ENCODE data around the gene STUB1. TPM values are rescaled to one million over a fixed set of nuclear protein-coding genes. Genes with fewer than 3 reads are reported as not detected.

STUB1 gene
- total RNA-seq, 2 donors from 2014 or later, result 95.0 to 172 TPM

- Mint-ChIP-seq H3K27me3 (peaks cover 0 to 2% of the 10 kb centered on the region in 2 donors), H3K9me3 (no peaks in the 10 kb centered on the region), H3K4me1 (ENCODE audit: low read depth in 2 of 2) (peaks cover 0 to 16% of the 10 kb centered on the region in 2 donors), H3K27ac (no peak overlapping the region), H3K36me3 (no peaks in the 10 kb centered on the region), H3K4me3 (no peak overlapping the region)
- DNase-seq (ENCODE audit: low spot score) (no peak), ATAC-seq (no peak)
Measured at GRCh38 chr16:717450-718245, 37.4 kb downstream of the STUB1 start.

- Mint-ChIP-seq H3K4me1 (ENCODE audit: low read depth in 2 of 2) (peaks cover 0 to 15% of the 10 kb centered on the region in 2 donors), H3K27me3 (no peaks in the 10 kb centered on the region), H3K4me3 (no peak overlapping the region), H3K27ac (no peak overlapping the region), H3K9me3 (no peaks in the 10 kb centered on the region), H3K36me3 (no peaks in the 10 kb centered on the region)
- ATAC-seq (no peak), DNase-seq (ENCODE audit: low spot score) (no peak)
Measured at GRCh38 chr16:718389-718788, 38.2 kb downstream of the STUB1 start.

- Mint-ChIP-seq H3K27ac (no peak overlapping the region), H3K9me3 (no peaks in the 10 kb centered on the region), H3K36me3 (no peaks in the 10 kb centered on the region), H3K4me3 (peak overlapping the region; percentile 79), H3K27me3 (no peaks in the 10 kb centered on the region), H3K4me1 (ENCODE audit: low read depth in 2 of 2) (peaks cover 0 to 15% of the 10 kb centered on the region in 2 donors)
- DNase-seq (ENCODE audit: low spot score) (no peak), ATAC-seq (no peak)
Measured at GRCh38 chr16:718922-719321, 38.7 kb downstream of the STUB1 start.

- Mint-ChIP-seq H3K9me3 (no peaks in the 10 kb centered on the region), H3K27ac (peak overlapping the region; percentile 41 to 57), H3K4me1 (ENCODE audit: low read depth in 2 of 2) (peaks cover 0 to 15% of the 10 kb centered on the region in 2 donors), H3K4me3 (peak overlapping the region; percentile 79), H3K36me3 (no peaks in the 10 kb centered on the region), H3K27me3 (no peaks in the 10 kb centered on the region)
- DNase-seq (ENCODE audit: low spot score), result no peak
- ATAC-seq, result no peak
Measured at GRCh38 chr16:719815-720446, 39.7 kb downstream of the STUB1 start.

- Mint-ChIP-seq H3K27ac (peak overlapping the region; percentile 41 to 57), H3K4me1 (ENCODE audit: low read depth in 2 of 2) (peaks cover 0 to 15% of the 10 kb centered on the region in 2 donors), H3K4me3 (peak overlapping the region; percentile 79), H3K9me3 (no peaks in the 10 kb centered on the region), H3K27me3 (no peaks in the 10 kb centered on the region), H3K36me3 (no peaks in the 10 kb centered on the region)
- DNase-seq (ENCODE audit: low spot score) (no peak), ATAC-seq (peak; percentile 29 to 37)
Measured at GRCh38 chr16:720447-720989, 40.3 kb downstream of the STUB1 start.

GRCh38 chr16:720990-721764, 41.0 kb downstream of the STUB1 start, which contains the start of gene ANTKMT:
ANTKMT (plus strand) TSS chr16:721146; CDS start chr16:721275, 129 bp downstream.
- H3K27ac Mint-ChIP-seq, result peak within 1 kb of the TSS; percentile 41 to 57
- no peaks in the 10 kb centered on the region for H3K27me3 Mint-ChIP-seq
- H3K9me3 Mint-ChIP-seq, result no peaks in the 10 kb centered on the region
- H3K36me3 Mint-ChIP-seq, result no peaks in the 10 kb centered on the region
- peaks cover 0 to 15% of the 10 kb centered on the region in 2 donors for H3K4me1 Mint-ChIP-seq (ENCODE audit: low read depth in 2 of 2)
- ATAC-seq (peak; percentile 83 to 90), DNase-seq (ENCODE audit: low spot score) (peak; percentile 88)
- peak within 1 kb of the TSS; percentile 79 for H3K4me3 Mint-ChIP-seq

GRCh38 chr16:721765-722540, 41.7 kb downstream of the STUB1 start:
- Mint-ChIP-seq H3K36me3 (no peaks in the 10 kb centered on the region), H3K4me3 (peak overlapping the region; percentile 49), H3K4me1 (ENCODE audit: low read depth in 2 of 2) (peaks cover 0 to 15% of the 10 kb centered on the region in 2 donors), H3K9me3 (no peaks in the 10 kb centered on the region), H3K27me3 (no peaks in the 10 kb centered on the region), H3K27ac (no peak overlapping the region)
- ATAC-seq (no peak), DNase-seq (ENCODE audit: low spot score) (no peak)

GRCh38 chr16:722835-723633, 42.8 kb downstream of the STUB1 start:
- ATAC-seq (no peak), DNase-seq (ENCODE audit: low spot score) (no peak)
- peaks cover 0 to 15% of the 10 kb centered on the region in 2 donors for H3K4me1 Mint-ChIP-seq (ENCODE audit: low read depth in 2 of 2)
- no peak overlapping the region for H3K27ac Mint-ChIP-seq
- H3K4me3 Mint-ChIP-seq, result peak overlapping the region; percentile 34
- H3K36me3 Mint-ChIP-seq, result no peaks in the 10 kb centered on the region
- no peaks in the 10 kb centered on the region for H3K27me3 Mint-ChIP-seq
- H3K9me3 Mint-ChIP-seq, result no peaks in the 10 kb centered on the region

GRCh38 chr16:723695-724094, 43.5 kb downstream of the STUB1 start:
- H3K4me3 Mint-ChIP-seq, result no peak overlapping the region
- no peak overlapping the region for H3K27ac Mint-ChIP-seq
- DNase-seq (ENCODE audit: low spot score) (no peak), ATAC-seq (no peak)
- H3K9me3 Mint-ChIP-seq, result no peaks in the 10 kb centered on the region
- no peaks in the 10 kb centered on the region for H3K36me3 Mint-ChIP-seq
- H3K27me3 Mint-ChIP-seq, result no peaks in the 10 kb centered on the region
- H3K4me1 Mint-ChIP-seq (ENCODE audit: low read depth in 2 of 2), result peaks cover 0 to 15% of the 10 kb centered on the region in 2 donors

- DNase-seq (ENCODE audit: low spot score) (no peak), ATAC-seq (no peak)
- Mint-ChIP-seq H3K9me3 (no peaks in the 10 kb centered on the region), H3K27ac (no peak overlapping the region), H3K4me1 (ENCODE audit: low read depth in 2 of 2) (peaks cover 0 to 9% of the 10 kb centered on the region in 2 donors), H3K4me3 (no peak overlapping the region), H3K27me3 (no peaks in the 10 kb centered on the region), H3K36me3 (no peaks in the 10 kb centered on the region)
Measured at GRCh38 chr16:724188-725040, 44.2 kb downstream of the STUB1 start.

GRCh38 chr16:725041-725376, 44.8 kb downstream of the STUB1 start:
- DNase-seq (ENCODE audit: low spot score) (no peak), ATAC-seq (no peak)
- no peak overlapping the region for H3K27ac Mint-ChIP-seq
- no peaks in the 10 kb centered on the region for H3K36me3 Mint-ChIP-seq
- peaks cover 0 to 8% of the 10 kb centered on the region in 2 donors for H3K4me1 Mint-ChIP-seq (ENCODE audit: low read depth in 2 of 2)
- H3K4me3 Mint-ChIP-seq, result no peak overlapping the region
- no peaks in the 10 kb centered on the region for H3K9me3 Mint-ChIP-seq
- no peaks in the 10 kb centered on the region for H3K27me3 Mint-ChIP-seq

All from natural killer cell treated with Interleukin-12 subunit alpha and Interleukin-12 subunit beta and Interleukin-15 and Interleukin-18, amount 100 ng/mL, for 72 hours (primary cell).